Fibroblast of skin of scalp (primary cell): ENCODE results near the gene KCTD19.

Source experiments
- DNase-seq: peaks from one replicate; pipeline ENCODE4 v3.0.0-alpha.2; 2013

Gene KCTD19

DNA sequence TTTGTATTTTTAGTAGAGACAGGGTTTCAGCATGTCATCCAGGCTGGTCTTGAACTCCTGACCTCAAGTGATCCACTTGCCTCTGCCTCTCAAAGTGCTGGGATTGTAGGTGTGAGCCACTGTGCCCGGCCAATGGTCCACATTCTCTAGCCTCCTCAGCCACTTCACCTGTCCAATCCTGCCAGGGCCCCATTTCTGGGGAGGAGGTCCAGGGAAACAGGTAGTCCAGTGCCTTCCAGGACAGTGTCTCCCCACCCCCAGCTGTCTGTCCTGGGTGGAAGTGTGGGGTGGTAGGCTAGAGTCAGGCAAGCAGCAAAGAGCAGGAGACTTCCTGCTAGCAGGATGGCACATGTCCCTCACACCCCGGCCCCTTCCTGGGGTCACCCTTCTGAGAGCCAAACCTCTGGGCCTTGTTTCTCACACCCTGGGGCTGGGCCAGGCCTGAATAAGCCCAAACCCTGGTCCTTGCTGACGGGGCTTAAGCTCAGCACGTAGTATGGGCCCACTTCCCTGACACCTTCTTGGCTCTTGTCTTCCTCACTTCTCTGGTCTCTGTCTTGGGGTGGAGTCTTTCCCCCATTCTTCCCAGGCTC is 84.3 kb downstream of the KCTD19 start:
- DNase-seq = no peak

DNA sequence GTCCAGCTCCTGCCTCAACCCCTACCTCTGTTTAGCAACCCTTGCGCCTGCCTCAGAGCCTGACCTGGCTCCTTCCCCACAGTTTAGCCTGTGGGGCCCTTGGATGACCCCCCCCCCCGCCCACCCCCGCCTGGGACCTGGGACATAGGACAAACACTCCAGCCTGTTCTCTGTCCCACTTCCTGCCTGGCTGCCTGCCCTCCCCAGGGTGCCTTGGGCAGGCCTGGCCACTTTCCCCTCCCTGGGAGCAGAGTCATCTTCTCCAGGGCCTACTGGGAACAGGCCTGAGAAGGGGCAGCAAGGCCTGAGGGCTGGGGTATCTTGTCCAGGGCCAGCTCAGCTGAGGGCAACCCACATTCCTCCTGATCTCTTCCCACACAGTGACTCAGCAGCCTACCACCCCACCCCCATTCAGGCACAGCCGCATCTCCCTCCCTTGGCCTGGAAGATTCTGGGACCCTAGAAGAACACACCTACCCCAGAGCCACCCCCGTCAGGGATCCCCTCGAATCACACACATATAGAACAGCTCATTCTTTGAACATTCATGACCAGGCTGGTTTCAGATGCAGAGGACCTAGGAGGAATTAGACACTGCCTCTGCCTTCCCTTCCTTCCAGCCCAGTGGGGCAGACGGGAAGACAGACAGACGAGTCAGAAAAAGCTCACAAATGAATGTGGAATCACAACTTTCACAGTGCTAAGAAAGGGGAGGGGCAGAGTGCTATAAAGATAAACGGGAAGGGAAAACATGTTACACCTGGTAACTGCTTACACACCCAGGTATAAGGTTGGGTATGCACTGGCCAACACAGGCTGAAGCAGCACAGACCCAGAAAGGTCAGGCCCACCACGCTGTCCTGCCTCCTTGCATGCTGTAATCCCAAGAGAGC is 85.3 kb downstream of the KCTD19 start:
- peak; percentile 92 for DNase-seq

DNA sequence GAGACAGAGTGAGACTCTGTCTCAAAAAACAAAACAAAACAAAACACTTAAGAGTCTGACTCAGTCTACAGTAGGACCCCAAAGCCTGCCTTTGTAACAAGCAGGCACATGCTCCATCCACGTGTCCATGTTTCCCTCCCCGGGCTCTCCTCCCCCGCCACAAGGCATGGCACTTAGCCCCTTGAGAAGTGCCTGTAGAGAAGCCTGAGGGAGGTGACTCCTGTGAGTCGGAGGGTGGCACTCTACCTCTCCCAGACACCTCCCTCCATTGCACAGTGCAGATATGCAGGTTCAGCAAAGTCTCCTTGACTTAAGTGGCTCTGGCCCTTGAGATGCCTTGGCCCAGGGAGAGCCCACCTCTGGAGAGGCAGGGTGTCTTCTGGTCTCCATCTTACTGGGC is 86.0 kb downstream of the KCTD19 start:
- DNase-seq = peak; percentile 75
